ENCODE results near the gene ITK. TPM values are rescaled to one million over a fixed set of nuclear protein-coding genes. Genes with fewer than 3 reads are reported as not detected.
"Not testable (repeated sequence)": the region's sequence is repeated elsewhere in the genome, so short reads cannot be mapped to it uniquely, and the experiment has no call there.

ITK gene
- total and polyA plus RNA-seq, 4 donors, result 0.06 to 0.51 (median 0.45) TPM

GRCh38 chr5:157233515-157233914 is 52.9 kb downstream of the ITK start:
- Histone ChIP-seq H3K27ac (ENCODE audit: low read depth, low read length) (no peak overlapping the region), H3K9me3 (ENCODE audit: control insufficient read depth, insufficient read depth, low read length) (no peaks in the 10 kb centered on the region), H3K27me3 (ENCODE audit: control insufficient read depth, insufficient read depth, low read length) (no peaks in the 10 kb centered on the region), H3K36me3 (ENCODE audit: control insufficient read depth, insufficient read depth, low read length) (no peaks in the 10 kb centered on the region), H3K4me1 (ENCODE audit: control insufficient read depth, insufficient read depth, low read length) (no peaks in the 10 kb centered on the region), H3K4me3 (ENCODE audit: low read depth, low read length) (no peak overlapping the region)
- no peak for DNase-seq (ENCODE audit: low read depth in 4 of 6, low spot score in 6 of 6)
- WGBS (ENCODE audit: insufficient coverage), result no CpG with 5 or more reads among the region's 3 CpGs

GRCh38 chr5:157236423-157236822 is 55.8 kb downstream of the ITK start:
- WGBS (ENCODE audit: insufficient coverage), result no CpG with 5 or more reads among the region's 3 CpGs
- Histone ChIP-seq H3K27me3 (ENCODE audit: control insufficient read depth, insufficient read depth, low read length) (no peaks in the 10 kb centered on the region), H3K4me1 (ENCODE audit: control insufficient read depth, insufficient read depth, low read length) (no peaks in the 10 kb centered on the region), H3K36me3 (ENCODE audit: control insufficient read depth, insufficient read depth, low read length) (no peaks in the 10 kb centered on the region), H3K4me3 (ENCODE audit: low read depth, low read length) (no peak overlapping the region), H3K27ac (ENCODE audit: low read depth, low read length) (no peak overlapping the region), H3K9me3 (ENCODE audit: control insufficient read depth, insufficient read depth, low read length) (no peaks in the 10 kb centered on the region)
- DNase-seq (ENCODE audit: low read depth in 4 of 6, low spot score in 6 of 6), result no peak

- 93% methylated on average over 2 of the region's 4 CpGs for WGBS (ENCODE audit: insufficient coverage)
- Histone ChIP-seq H3K4me3 (ENCODE audit: low read depth, low read length) (no peak overlapping the region), H3K27ac (ENCODE audit: low read depth, low read length) (no peak overlapping the region), H3K9me3 (ENCODE audit: control insufficient read depth, insufficient read depth, low read length) (no peaks in the 10 kb centered on the region), H3K27me3 (ENCODE audit: control insufficient read depth, insufficient read depth, low read length) (no peaks in the 10 kb centered on the region), H3K4me1 (ENCODE audit: control insufficient read depth, insufficient read depth, low read length) (no peaks in the 10 kb centered on the region), H3K36me3 (ENCODE audit: control insufficient read depth, insufficient read depth, low read length) (no peaks in the 10 kb centered on the region)
- DNase-seq (ENCODE audit: low read depth in 4 of 6, low spot score in 6 of 6), result no peak
These were observed 60.8 kb downstream of the ITK start for GRCh38 chr5:157241483-157241882.

- WGBS (ENCODE audit: insufficient coverage), result 80% methylated on average over 5 of the region's 7 CpGs
- DNase-seq (ENCODE audit: low read depth in 4 of 6, low spot score in 6 of 6), result not testable (repeated sequence)
These were observed 64.1 kb downstream of the ITK start for GRCh38 chr5:157244704-157245103.

GRCh38 chr5:157245476-157245875 is 64.8 kb downstream of the ITK start:
- Histone ChIP-seq H3K9me3 (ENCODE audit: control insufficient read depth, insufficient read depth, low read length) (no peaks in the 10 kb centered on the region), H3K27me3 (ENCODE audit: control insufficient read depth, insufficient read depth, low read length) (no peaks in the 10 kb centered on the region), H3K4me1 (ENCODE audit: control insufficient read depth, insufficient read depth, low read length) (no peaks in the 10 kb centered on the region), H3K27ac (ENCODE audit: low read depth, low read length) (no peak overlapping the region), H3K36me3 (ENCODE audit: control insufficient read depth, insufficient read depth, low read length) (no peaks in the 10 kb centered on the region), H3K4me3 (ENCODE audit: low read depth, low read length) (no peak overlapping the region)
- no CpG with 5 or more reads among the region's 4 CpGs for WGBS (ENCODE audit: insufficient coverage)
- no peak for DNase-seq (ENCODE audit: low read depth in 4 of 6, low spot score in 6 of 6)

More at GRCh38 chr5:157244704-157245103, 64.1 kb downstream of the ITK start:
- H3K27me3 ChIP-seq (ENCODE audit: control insufficient read depth, insufficient read depth, low read length); H3K9me3 ChIP-seq (ENCODE audit: control insufficient read depth, insufficient read depth, low read length); H3K27ac ChIP-seq (ENCODE audit: low read depth, low read length); H3K4me1 ChIP-seq (ENCODE audit: control insufficient read depth, insufficient read depth, low read length); H3K4me3 ChIP-seq (ENCODE audit: low read depth, low read length); H3K36me3 ChIP-seq (ENCODE audit: control insufficient read depth, insufficient read depth, low read length): not testable (repeated sequence)

- H3K27me3 ChIP-seq (ENCODE audit: control insufficient read depth, insufficient read depth, low read length), result no peaks in the 10 kb centered on the region
- no peaks in the 10 kb centered on the region for H3K36me3 ChIP-seq (ENCODE audit: control insufficient read depth, insufficient read depth, low read length)
- H3K9me3 ChIP-seq (ENCODE audit: control insufficient read depth, insufficient read depth, low read length), result no peaks in the 10 kb centered on the region
- H3K4me1 ChIP-seq (ENCODE audit: control insufficient read depth, insufficient read depth, low read length), result no peaks in the 10 kb centered on the region
- H3K4me3 ChIP-seq (ENCODE audit: low read depth, low read length), result no peak overlapping the region
- 80% methylated on average over 1 of the region's 4 CpGs for WGBS (ENCODE audit: insufficient coverage)
- no peak for DNase-seq (ENCODE audit: low read depth in 4 of 6, low spot score in 6 of 6)
- no peak overlapping the region for H3K27ac ChIP-seq (ENCODE audit: low read depth, low read length)
These were observed 65.2 kb downstream of the ITK start for GRCh38 chr5:157245886-157246285.

GRCh38 chr5:157247267-157247666 is 66.6 kb downstream of the ITK start:
- H3K4me1 ChIP-seq (ENCODE audit: control insufficient read depth, insufficient read depth, low read length), result no peaks in the 10 kb centered on the region
- no peaks in the 10 kb centered on the region for H3K9me3 ChIP-seq (ENCODE audit: control insufficient read depth, insufficient read depth, low read length)
- H3K27ac ChIP-seq (ENCODE audit: low read depth, low read length), result no peak overlapping the region
- no peak for DNase-seq (ENCODE audit: low read depth in 4 of 6, low spot score in 6 of 6)
- no peaks in the 10 kb centered on the region for H3K36me3 ChIP-seq (ENCODE audit: control insufficient read depth, insufficient read depth, low read length)
- no peak overlapping the region for H3K4me3 ChIP-seq (ENCODE audit: low read depth, low read length)
- no peaks in the 10 kb centered on the region for H3K27me3 ChIP-seq (ENCODE audit: control insufficient read depth, insufficient read depth, low read length)

- Histone ChIP-seq H3K27me3 (ENCODE audit: control insufficient read depth, insufficient read depth, low read length) (no peaks in the 10 kb centered on the region), H3K9me3 (ENCODE audit: control insufficient read depth, insufficient read depth, low read length) (no peaks in the 10 kb centered on the region), H3K36me3 (ENCODE audit: control insufficient read depth, insufficient read depth, low read length) (no peaks in the 10 kb centered on the region), H3K27ac (ENCODE audit: low read depth, low read length) (no peak overlapping the region), H3K4me1 (ENCODE audit: control insufficient read depth, insufficient read depth, low read length) (no peaks in the 10 kb centered on the region), H3K4me3 (ENCODE audit: low read depth, low read length) (no peak overlapping the region)
- WGBS (ENCODE audit: insufficient coverage), result 87% methylated on average over 3 of the region's 11 CpGs
- DNase-seq (ENCODE audit: low read depth in 4 of 6, low spot score in 6 of 6), result no peak
These were observed 68.3 kb downstream of the ITK start for GRCh38 chr5:157248821-157249470.

GRCh38 chr5:157252711-157253465 is 72.2 kb downstream of the ITK start:
- H3K36me3 ChIP-seq (ENCODE audit: control insufficient read depth, insufficient read depth, low read length), result no peaks in the 10 kb centered on the region
- peak in 1 of 6 donors; percentile 5 for DNase-seq (ENCODE audit: low read depth in 4 of 6, low spot score in 6 of 6)

GRCh38 chr5:157253547-157253946 is 72.9 kb downstream of the ITK start:
- H3K4me3 ChIP-seq (ENCODE audit: low read depth, low read length), result no peak overlapping the region
- no peaks in the 10 kb centered on the region for H3K4me1 ChIP-seq (ENCODE audit: control insufficient read depth, insufficient read depth, low read length)
- peak in 2 of 6 donors; percentile 36 to 59 for DNase-seq (ENCODE audit: low read depth in 4 of 6, low spot score in 6 of 6)
- H3K27me3 ChIP-seq (ENCODE audit: control insufficient read depth, insufficient read depth, low read length), result no peaks in the 10 kb centered on the region
- no peaks in the 10 kb centered on the region for H3K36me3 ChIP-seq (ENCODE audit: control insufficient read depth, insufficient read depth, low read length)
- no peak overlapping the region for H3K27ac ChIP-seq (ENCODE audit: low read depth, low read length)
- no peaks in the 10 kb centered on the region for H3K9me3 ChIP-seq (ENCODE audit: control insufficient read depth, insufficient read depth, low read length)
- no CpG with 5 or more reads among the region's 2 CpGs for WGBS (ENCODE audit: insufficient coverage)

More at GRCh38 chr5:157252711-157253465, 72.2 kb downstream of the ITK start:
- Histone ChIP-seq H3K4me3 (ENCODE audit: low read depth, low read length) (no peak overlapping the region), H3K4me1 (ENCODE audit: control insufficient read depth, insufficient read depth, low read length) (no peaks in the 10 kb centered on the region), H3K9me3 (ENCODE audit: control insufficient read depth, insufficient read depth, low read length) (no peaks in the 10 kb centered on the region), H3K27ac (ENCODE audit: low read depth, low read length) (no peak overlapping the region), H3K27me3 (ENCODE audit: control insufficient read depth, insufficient read depth, low read length) (no peaks in the 10 kb centered on the region)
- 53% methylated on average over 3 of the region's 4 CpGs for WGBS (ENCODE audit: insufficient coverage)
